ENCODE measurements around the gene ADORA2A. TPM values are rescaled to one million over a fixed set of nuclear protein-coding genes. Genes with fewer than 3 reads are reported as not detected.
A peak's percentile ranks its signal among the peaks of the same experiment; 100 is the strongest.

Gene ADORA2A
- total RNA-seq, 1 experiment from 2014 or later: 0.52 TPM

DNA sequence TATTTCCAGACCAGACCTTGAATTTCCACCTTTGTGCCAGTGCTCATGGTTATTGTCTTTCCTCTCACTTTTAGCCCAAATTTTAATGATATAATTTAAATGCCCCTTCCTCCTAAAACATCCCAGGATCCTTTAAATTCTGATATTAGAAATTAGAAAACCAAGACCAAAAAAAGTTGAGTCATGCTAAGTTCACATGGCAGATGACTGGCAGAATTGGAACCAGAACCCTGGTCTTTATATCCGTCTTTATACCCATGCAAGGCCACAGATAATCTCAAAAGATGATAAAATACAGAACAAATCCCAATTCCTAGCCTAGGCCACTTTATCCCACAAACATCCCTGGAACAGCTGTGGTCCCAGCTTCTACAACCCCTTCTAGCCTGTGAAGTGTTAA lies 26.5 kb downstream of the ADORA2A start:
- no peak for DNase-seq (ENCODE audit: low spot score)

DNA sequence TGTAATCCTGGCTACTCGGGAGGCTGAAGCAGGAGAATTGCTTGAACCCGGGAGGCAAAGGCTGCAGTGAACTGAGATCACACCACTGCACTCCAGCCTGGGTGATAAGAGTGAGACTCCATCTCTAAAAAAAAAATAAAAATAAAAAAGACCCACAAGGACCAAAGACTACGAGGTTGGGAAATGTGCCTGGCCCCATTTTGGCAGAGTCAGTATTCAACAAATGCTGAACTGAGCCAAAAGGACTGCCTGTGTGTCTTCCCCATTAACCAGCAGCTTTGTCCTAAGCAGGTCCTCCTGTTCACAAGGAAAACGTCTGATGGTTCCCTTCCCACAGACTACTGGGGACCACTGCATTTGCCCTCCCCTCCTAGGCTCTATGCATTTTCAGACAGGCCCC lies 27.6 kb downstream of the ADORA2A start:
- DNase-seq (ENCODE audit: low spot score): no peak

DNA sequence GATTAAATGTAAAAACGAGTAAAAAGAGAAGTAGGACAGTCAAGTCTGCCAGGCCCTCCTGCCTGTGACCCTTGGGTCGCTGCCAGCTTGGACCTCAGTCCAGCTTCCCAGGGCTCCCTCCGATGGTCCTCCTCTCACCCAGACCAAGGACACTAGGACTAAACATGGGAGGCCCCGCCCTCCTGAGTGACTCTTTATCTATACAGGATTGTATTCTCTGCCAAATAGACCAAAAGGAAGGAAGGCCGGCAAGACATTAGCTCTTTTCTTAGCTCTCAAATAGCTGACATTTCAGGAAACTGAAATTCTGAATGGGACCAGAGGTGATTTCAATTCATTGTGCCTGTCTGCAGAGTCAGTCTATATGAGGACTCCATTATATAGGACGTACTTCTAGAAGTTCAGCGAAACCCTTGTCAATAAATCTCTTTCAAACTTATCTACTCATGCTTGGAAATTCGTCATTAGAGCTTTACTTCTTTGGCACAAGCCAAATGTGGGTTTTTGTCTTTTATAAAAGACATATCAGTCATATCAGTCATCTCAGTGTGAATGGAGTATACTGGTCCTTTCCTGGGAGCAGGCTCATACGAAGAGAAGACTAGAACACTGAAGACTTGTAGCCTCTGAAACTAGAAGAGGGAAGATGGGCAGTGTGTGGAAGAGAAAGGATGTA lies 28.5 kb downstream of the ADORA2A start:
- DNase-seq (ENCODE audit: low spot score): no peak

DNA sequence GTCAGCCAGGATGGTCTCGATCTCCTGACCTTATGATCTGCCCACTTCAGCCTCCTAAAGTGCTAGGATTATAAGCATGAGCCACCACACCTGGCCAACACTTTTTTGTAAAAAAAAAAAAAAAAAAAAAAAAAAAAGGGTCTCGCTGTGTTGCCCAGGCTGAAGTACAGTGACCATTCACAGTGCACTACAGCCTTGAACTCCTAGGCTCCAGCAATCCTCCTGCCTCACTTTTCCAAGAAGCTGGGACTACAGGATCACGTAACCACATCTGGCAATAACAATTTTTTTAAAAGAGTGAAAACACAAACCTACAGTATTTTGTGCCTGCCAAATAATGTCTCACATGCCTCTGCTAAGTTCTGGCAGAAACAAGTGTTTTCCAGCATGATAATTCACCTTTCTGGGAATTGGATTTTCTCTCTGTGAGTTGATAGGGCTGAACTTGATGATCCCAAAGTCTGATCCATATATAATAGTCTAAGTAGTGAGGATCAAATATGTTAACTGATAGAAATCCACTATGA lies 30.6 kb downstream of the ADORA2A start:
- DNase-seq (ENCODE audit: low spot score): no peak

DNA sequence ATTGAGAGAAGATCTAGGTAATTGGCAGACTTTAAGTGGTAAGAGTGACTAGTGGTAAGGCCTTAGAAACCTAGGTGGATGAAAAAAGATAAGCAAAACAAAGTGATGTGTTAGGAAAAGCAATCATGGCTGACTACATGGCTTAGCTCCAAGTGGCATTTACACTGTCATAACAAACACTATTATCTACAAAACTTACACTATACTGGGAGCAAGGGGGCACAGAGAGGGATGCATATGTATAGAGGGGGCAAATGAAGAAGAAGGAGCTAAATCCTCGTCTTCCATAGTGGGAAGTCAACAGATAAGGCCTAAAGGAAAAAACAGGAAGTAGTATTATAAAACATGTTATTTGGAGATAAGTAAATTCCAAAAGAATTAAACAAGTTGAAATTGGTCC lies 32.5 kb downstream of the ADORA2A start:
- no peak for DNase-seq (ENCODE audit: low spot score)

DNA sequence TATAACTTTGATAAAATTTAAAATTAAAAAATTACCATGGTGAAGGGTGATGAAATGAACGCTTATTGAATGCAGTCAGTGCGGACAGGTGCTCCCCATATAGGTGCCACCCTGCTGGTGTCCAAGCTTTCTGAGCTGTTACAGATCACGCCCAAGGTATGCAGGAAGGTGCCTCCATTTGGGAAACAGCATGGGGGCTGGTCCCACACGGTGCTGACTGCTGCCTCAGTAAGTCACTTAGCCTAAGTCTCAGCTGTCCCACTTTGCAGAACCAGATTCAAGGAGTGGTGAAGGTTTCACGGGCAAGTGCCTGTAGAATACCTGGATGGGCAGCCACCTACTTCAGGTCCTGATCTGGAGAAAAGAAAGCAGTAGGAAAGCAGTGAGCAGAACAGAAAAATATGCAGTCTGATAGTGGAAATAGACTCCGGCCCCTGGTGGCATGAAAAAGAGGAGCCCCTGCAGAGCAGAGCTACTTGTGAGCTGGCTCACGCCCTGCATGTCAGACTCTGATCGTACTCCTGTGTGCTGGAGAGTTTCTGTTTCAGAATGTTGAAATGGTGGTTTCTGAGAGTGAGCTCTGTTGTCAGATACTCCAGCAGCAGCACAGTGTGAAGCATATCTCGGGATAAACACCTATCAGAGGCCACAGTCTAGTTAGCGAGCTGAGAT lies 33.2 kb downstream of the ADORA2A start:
- no peak for DNase-seq (ENCODE audit: low spot score)

DNA sequence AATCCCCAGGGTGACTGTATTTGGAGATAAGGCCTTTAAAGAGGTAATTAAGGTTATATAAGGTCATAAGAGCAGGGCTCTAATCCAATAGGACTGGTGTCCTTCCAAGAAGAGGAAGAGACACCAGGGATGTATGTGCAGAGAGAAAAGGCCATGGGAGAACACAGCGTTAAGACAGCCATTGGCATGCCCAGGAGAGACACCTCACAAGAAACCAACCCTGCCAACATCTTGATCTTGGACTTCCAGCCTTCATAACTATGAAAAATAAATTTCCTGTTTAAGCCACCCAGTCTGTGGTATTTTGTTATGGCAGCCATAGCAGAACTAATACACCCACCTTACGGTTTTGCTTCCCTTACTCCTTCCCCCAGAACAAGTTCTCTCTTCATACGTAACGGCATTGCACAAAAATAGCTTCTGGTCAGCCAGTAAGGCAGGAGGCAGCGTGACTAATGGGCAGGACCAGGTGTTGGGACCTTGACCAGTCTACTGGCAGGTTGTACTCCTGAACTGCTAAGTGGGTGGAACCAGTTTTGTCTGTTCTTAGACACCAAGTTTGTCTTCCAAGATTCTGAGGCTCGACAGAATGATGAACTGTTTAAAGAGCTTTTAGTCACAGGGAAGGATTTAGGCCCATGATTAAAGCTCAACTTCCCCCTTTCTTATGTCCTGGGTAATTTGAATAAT lies 35.8 kb downstream of the ADORA2A start:
- DNase-seq (ENCODE audit: low spot score): no peak

DNA sequence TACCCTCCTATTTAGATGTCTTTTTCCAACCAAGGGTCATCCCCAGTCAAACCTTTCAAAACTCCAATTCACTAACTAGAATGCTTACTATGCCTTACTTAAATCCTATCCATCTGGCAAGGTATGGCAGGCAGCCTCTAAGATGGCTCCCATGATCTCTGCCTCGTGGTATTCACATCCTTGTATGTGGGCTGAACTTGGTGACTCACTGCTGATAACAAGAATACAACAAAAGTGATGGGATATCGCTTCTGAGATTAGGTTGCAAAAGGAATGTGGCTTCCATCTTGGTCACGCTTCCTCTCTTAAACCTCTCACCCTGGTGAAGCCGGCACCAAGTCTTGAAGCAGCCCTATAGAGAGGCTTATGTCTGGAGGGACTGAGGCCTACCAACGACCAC lies 38.2 kb downstream of the ADORA2A start:
- peak; percentile 77 for DNase-seq (ENCODE audit: low spot score)

DNA sequence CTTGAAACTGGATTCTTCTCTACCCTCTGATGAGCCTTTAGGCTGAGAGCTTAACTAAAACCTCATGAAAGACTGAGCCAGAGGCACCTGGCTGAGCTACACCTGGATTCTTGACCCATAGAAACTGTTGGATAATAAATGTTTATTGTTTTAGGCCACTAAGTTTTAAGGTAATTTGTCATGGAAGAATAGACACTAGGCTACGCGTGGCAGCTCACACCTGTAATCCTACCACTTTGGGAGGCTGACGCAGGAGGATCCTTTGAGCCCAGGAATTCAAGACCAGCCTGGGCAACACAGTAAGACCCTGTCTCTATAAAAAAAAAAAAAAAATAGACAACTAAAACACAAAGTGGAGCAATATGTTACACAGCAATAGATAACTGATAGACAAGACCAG lies 38.6 kb downstream of the ADORA2A start:
- no peak for DNase-seq (ENCODE audit: low spot score)

DNA sequence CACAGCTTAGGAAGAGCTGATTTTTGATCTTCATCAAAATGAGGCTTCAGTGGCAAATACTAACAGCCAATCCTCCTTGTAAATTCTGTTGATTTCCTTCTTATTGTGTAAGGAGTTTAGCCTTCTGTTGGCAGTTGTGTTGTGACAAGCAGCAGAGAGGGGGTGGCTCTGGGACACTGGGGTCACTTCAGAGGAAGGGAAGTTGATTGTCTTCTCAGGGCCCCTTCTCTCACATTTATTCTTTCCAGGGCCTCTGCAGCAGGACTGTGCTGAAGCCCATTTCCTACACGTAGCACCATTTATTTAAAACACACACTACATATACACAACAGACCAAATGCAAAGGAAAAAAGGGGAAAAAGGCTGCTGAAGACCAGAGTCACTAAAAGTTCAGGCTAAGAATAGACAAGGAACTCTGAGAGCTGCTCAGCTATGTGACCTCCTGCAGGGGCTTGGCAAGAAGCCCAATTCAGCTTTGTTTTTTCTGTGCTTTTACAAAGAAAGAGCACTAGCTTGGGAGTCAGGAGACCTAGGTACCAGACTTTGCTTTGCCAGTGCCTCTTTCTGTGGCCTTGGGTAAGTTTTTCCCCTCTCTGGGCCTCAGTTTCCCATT lies 39.4 kb downstream of the ADORA2A start:
- DNase-seq (ENCODE audit: low spot score): peak; percentile 49

DNA sequence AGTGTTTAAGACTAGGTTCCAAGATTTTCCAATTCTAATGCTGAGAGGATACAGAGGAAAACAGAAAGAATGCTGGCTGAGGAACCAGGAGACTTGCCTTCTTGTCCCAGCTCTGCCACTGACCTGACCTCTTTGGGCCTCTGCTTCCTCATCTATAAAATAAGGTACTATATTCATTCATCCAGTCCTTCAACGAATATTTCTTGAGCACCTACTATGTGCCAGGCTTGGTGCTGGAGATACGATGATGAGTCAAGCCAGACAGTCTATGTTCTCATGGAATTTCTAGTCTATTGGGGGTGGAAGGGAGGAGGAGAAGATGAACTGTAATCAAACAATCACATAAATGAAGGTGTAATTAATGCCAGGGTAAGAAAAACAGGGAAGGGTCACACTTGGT lies 39.9 kb downstream of the ADORA2A start:
- no peak for DNase-seq (ENCODE audit: low spot score)

DNA sequence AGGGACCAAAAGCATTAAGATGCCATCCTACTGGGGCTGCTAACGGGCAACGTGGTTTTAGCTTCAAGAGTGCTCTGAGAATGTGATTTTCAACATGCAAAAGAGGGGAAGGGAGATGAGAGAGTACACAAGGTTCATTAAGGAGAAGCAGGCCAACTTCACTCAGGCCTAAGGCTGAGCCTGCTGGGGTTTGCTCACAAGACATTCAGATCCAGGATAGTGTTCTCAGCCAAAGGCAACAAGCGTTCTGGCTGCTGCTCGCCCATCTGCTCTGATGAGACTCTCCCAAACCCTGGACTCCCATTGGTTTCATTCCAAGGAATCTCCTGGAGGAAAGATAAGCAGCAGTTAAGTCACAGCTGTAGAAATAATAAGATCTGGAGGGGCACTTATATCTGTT lies 44.2 kb downstream of the ADORA2A start:
- no peak for DNase-seq (ENCODE audit: low spot score)

DNA sequence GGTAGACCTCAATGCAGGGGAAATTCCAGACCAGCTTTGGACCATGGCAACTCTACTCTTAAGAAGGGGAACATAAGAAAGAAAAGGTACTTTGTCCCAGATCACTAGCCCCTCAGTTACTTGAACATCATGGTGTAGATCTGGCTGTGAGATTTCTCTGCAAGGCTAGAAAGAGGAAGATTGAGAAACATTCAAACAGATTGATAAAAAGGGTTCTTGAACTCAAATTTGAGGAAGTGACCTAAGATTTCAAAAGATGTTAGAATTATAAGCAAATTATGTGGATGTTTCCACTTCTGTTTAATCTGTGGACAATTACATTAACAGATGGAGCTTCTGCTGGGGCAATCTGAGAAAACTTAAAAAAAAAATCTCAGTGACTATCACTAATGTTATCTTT lies 45.9 kb downstream of the ADORA2A start:
- no peak for DNase-seq (ENCODE audit: low spot score)

DNA sequence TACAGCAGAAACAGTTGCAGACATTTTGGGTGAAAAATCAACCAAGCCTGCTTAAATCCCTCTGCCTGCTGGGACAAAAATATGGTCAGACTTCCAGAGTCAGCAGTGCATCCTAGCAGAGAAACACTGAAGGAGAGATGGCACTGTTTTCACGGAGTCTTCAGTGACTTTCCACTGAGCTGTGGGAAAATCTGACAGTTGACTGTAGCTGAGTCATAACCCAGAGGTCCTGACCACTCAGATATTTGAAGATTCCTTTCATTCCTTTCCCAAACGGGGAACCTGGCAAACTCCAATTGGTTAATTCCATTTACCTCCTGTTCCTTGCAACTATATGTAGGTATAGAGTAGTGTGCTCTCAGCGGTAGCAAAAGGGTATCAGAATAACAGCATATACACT lies 46.8 kb downstream of the ADORA2A start:
- peak; percentile 91 for DNase-seq (ENCODE audit: low spot score)

DNA sequence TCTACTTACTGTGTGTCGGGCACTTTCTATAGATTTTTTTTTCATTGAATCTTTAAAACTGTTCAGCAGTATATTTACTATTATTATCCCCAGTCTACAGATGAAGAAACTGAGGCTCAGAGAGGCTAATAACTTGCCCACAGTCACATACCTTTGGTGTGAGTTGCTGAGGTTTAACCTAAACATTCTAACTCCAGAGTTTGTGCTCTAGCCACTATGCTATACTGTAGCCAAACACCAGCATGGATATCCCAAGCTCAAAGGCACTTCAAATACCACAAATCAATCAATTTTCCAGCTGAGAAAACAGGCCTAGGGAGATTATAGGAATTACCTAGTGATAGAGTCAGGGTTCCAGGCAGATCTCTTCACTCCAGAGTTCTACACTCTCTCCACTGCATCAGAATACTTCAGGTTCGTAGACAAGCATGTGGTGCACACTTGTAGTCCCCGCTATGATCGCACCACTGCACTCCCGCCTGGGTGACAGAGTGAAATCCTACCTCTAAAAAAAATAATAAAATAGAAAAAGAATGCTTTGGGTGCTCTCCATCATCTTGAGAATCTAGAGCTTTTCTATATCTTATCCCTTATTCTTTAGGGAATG lies 47.4 kb downstream of the ADORA2A start:
- DNase-seq (ENCODE audit: low spot score): no peak

DNA sequence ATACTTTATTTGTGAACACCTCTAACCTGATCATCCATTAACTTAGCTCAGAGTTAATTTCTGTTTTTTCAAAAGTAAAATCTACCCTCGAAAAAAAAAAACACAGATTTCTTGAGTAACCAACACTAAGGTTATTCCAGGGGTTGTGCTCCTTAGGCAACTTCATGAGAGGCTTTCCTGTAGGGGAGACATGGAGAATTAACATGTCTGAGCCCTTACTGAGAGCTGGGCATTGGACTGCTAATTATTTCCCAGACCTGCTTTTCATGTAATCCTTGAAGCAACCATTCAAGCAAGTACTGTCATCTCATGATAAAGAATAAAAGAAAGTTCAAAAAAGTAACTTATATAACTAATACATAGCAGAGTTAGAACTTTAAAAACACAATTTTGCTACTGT lies 54.2 kb downstream of the ADORA2A start:
- no peak for DNase-seq (ENCODE audit: low spot score)

DNA sequence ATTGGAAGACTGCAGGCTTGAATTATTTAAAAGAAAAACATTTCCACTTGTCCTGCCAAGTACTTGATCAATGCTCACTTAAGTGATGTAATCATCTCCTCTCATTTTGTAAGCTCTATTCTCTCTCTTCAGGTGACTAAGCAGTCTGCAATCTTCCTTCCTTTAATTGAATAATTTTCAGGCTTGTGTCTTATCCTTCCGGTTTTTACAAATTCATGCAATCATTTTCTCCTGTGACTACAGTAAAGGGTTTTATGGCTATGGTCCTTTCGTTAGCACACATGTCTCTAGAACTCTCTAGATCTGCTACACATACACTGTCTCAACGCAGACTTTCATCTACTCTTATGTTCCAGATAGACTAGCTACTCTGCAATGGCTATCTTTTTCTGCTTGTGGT lies 55.2 kb downstream of the ADORA2A start:
- peak; percentile 54 for DNase-seq (ENCODE audit: low spot score)

DNA sequence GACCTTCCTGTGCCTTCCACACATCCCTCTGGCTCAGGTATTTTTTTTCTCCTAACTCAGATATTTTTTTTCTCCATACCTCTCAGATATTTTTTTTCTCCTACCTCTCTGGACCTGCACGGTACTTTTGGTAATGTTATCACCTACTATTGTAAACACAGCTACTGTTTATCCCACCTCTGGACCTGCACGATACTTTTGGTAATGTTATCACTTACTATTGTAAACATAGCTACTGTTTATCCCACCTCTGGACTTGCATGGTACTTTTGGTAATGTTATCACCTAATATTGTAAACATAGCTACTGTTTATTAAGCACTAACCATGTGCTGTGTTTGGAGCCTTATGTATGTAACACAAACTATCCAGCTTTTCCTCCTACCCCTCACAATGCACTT lies 55.6 kb downstream of the ADORA2A start:
- DNase-seq (ENCODE audit: low spot score): no peak

DNA sequence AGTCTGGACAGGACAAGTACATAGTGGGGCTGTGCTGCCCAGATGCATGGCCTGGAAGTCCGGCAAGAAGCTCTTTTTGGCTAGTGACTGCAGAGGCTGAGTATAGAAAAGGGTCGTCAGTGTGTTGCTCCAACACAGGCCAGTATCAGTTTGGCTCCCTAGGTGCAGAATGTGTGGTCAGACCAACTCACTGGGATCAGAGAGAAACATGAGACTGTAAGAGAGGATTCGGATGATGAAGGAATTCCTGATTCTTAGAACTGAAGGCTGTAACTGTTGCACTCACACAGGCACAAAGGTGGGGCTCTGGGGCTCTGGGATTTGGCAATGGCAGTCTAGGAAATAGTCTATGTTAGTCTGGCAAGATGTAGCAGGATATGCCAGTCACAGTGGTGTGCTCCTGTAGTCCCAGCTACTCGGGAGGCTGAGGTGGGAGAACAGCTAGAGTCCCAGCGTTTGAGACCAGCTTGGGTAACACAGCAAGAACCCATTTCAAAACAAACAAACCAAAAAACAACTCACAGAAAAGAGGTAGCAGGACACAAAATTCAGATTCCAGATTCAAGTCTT lies 56.7 kb downstream of the ADORA2A start:
- no peak for DNase-seq (ENCODE audit: low spot score)

DNA sequence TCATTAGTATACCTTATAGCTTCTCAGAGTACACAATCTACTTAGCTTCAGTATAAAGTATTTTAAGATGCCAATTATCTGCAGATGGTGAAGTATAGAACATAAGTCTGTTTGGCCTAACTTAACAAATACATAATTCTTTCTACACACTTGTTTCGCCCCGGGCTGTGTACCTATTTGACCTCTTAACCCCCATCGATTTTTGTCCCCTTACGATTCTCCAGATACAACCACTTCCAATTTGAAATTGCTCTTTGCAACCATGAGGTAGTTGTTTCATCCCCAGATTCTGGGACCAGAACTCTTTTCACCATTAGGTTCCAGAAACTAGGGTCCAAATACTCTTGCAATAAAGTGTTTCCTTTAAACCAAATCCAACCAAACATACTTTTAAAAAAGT lies 57.8 kb downstream of the ADORA2A start:
- no peak for DNase-seq (ENCODE audit: low spot score)

DNA sequence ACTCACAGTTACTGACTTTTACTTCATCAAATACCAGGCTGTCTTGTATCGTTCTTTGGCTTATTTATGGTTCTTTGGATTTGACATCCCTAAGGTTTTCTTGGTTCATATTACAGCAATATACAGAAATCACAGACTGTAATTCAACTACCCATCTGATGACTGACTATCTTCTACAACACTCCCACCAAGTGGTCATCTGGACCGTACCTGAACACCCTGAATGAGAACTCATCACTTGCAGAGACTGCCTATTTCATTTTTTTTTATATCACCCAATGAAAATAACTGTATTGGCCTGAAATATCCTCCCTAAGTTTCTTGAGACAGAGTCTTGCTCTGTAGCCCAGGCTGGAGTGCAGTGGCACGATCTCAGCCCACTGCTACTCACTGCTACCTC lies 58.2 kb downstream of the ADORA2A start:
- DNase-seq (ENCODE audit: low spot score): no peak

DNA sequence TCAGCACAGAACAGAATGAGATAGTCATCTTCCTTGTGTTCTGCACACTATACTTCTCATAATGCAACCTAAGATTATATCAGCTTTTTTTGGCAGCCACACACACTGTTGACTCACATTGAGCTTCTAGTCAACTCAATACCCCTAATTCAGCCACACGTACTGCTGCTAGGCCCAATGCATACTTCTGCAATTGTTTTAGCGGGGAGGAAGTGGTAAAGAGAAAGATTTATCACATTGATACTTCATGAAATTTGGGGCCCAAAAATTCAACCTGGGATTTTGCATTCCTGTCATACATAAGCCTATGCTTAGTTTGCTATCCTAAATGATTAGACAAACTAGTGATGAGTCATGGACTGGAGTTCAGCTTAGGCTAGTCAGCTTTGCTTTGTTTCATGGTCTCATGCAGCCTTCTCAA lies 59.1 kb downstream of the ADORA2A start:
- DNase-seq (ENCODE audit: low spot score): peak; percentile 60
